ENCODE data around the gene KCND2.

DNA sequence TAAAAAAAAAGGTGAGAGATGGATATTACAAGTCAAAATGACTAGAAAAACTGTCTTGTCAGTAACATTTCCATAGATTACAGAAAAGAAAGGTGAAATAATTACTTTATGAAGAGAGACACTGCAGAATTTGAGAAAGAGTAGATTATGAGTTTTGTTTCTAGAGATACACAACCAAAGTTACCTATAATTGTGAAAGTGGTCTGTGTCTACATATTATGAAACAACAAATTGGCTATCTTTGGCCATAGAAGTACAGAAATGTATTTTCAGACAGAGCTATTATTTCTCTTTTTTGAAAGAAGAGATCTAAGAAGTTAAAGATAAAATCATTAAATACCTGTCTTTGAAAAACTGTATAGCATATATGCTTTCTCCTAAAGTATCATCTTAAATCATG, 30.1 kb downstream of the KCND2 start:
- TF ChIP-seq, protein P1, sequence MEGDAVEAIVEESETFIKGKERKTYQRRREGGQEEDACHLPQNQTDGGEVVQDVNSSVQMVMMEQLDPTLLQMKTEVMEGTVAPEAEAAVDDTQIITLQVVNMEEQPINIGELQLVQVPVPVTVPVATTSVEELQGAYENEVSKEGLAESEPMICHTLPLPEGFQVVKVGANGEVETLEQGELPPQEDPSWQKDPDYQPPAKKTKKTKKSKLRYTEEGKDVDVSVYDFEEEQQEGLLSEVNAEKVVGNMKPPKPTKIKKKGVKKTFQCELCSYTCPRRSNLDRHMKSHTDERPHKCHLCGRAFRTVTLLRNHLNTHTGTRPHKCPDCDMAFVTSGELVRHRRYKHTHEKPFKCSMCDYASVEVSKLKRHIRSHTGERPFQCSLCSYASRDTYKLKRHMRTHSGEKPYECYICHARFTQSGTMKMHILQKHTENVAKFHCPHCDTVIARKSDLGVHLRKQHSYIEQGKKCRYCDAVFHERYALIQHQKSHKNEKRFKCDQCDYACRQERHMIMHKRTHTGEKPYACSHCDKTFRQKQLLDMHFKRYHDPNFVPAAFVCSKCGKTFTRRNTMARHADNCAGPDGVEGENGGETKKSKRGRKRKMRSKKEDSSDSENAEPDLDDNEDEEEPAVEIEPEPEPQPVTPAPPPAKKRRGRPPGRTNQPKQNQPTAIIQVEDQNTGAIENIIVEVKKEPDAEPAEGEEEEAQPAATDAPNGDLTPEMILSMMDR (conservative IDR thresholded peaks at IDR 0.05) = no peak
- TF ChIP-seq ZFX (IDR thresholded peaks at IDR 0.05) = no peak

Measured in C4-2B (cell line).